ENCODE data around the gene PRKG2. TPM values are rescaled to one million over a fixed set of nuclear protein-coding genes. Genes with fewer than 3 reads are reported as not detected.

Gene PRKG2
- polyA plus RNA-seq, 1 donor, result 61.2 TPM

DNA sequence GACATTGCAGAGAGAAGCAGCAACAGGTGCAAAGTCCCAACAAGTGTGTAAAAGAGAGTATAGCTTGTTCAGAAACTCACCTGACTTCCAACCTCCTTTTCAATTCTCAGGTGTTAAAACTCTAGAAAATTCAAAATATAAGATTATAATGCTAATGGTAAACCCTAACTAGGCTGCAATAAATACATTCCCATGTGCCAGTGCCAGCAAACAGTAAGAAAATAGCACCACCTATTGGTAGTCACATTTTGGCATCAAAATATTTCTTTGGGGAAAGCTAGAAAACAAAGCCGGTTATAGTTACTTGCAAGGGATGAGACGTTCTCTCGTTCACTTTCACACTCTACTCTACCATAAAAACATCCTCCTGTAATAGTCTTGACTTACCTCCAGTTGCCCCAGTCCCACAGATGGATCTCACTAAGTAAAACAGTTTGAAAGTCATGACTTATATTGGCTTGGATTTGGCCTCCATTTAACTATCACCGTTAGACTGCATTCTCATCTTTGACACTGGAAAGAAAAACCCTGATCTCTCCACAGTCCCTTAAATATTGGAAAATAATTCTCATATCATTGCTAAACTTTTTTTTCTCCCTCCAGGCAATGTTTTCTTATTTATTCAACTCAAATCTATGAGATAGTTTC lies 174.9 kb downstream of the PRKG2 start:
- no peak overlapping the region for H3K4me3 ChIP-seq (ENCODE audit: low read length)
- no peaks in the 10 kb centered on the region for H3K9me3 ChIP-seq (ENCODE audit: control insufficient read depth, low read depth, low read length)
- WGBS (ENCODE audit: insufficient coverage, low lambda C conversion rate), result 63% methylated on average over 1 of the region's 4 CpGs
- peak; percentile 11 to 49 for DNase-seq
- peaks cover 9% of the 10 kb centered on the region for H3K4me1 ChIP-seq (ENCODE audit: control insufficient read depth, insufficient read depth, low read length)
- H3K27me3 ChIP-seq (ENCODE audit: control insufficient read depth, insufficient read depth, low read length), result no peaks in the 10 kb centered on the region
- H3K36me3 ChIP-seq (ENCODE audit: control insufficient read depth, insufficient read depth, low read length), result no peaks in the 10 kb centered on the region
- peak overlapping the region; percentile 11 for H3K27ac ChIP-seq (ENCODE audit: low read length)

DNA sequence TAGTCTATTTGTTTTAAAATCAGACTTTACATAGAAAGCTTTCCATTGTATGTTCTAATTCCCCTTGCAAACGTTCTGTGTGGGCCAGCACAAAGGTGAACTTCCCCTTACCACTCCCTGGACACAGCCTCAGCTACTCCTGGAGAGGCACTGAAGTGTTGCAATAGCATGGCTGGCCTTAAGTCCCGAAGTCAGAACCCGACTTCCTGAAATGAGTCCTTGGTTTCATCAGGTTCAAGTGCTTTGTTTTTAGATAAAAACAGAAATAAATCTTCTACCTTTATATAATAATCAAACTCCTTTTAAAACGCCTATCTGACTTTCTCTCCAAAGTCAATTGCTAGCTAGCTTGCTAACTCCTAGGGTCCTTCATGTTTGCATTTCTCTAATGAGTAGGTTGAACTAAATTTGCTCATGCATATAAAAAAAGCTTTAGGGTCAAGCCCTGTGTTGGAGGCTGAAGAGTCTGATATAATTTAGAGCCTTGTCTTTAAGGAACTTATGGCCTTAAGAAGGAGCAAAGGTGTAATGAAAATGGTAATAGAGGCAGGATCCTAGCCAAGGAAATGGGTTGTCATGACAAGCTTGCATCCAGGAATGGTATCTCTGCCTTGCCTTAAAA lies 175.6 kb downstream of the PRKG2 start:
- no peaks in the 10 kb centered on the region for H3K27me3 ChIP-seq (ENCODE audit: control insufficient read depth, insufficient read depth, low read length)
- peaks cover 9% of the 10 kb centered on the region for H3K4me1 ChIP-seq (ENCODE audit: control insufficient read depth, insufficient read depth, low read length)
- H3K9me3 ChIP-seq (ENCODE audit: control insufficient read depth, low read depth, low read length), result no peaks in the 10 kb centered on the region
- peak overlapping the region; percentile 11 for H3K27ac ChIP-seq (ENCODE audit: low read length)
- H3K36me3 ChIP-seq (ENCODE audit: control insufficient read depth, insufficient read depth, low read length), result no peaks in the 10 kb centered on the region
- WGBS (ENCODE audit: insufficient coverage, low lambda C conversion rate), result 50% methylated on average over 2 of the region's 4 CpGs
- peak; percentile 15 to 42 for DNase-seq
- no peak overlapping the region for H3K4me3 ChIP-seq (ENCODE audit: low read length)

DNA sequence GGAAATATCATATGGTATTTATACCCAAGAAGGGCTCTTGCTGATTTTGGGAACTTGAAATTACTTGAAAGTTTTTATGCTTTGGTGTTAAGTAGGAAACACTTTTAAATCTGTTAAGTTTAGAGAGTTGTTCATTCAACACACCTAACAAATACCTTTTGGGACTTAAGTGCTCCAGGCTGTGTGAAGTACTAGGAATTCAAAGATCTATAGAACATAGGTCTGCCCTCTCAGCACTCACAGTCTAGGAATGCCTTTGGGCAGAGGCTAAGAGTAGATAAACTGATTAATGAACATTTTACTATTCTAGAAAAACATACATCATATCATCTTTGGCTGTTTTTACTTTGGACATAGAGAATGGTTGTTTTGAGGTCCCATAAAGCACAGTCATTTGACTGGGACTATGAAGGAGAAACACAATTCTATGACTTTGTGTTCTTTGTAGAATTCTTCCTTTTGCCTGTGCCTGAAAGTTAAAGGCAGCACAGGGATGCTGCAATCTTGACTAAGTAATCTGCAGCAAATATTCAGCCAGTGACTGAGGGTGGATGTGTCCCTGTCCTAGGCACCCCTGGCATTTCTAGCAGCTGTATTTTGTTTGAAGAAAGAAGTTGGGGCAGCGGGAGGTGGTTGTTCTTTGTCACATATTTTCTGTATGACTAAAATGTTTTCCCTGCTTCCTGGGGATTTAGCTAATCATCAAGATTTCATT lies 176.2 kb downstream of the PRKG2 start:
- Histone ChIP-seq H3K4me3 (ENCODE audit: low read length) (no peak overlapping the region), H3K4me1 (ENCODE audit: control insufficient read depth, insufficient read depth, low read length) (peaks cover 9% of the 10 kb centered on the region), H3K27ac (ENCODE audit: low read length) (no peak overlapping the region), H3K27me3 (ENCODE audit: control insufficient read depth, insufficient read depth, low read length) (no peaks in the 10 kb centered on the region), H3K36me3 (ENCODE audit: control insufficient read depth, insufficient read depth, low read length) (no peaks in the 10 kb centered on the region), H3K9me3 (ENCODE audit: control insufficient read depth, low read depth, low read length) (no peaks in the 10 kb centered on the region)
- DNase-seq, result no peak
- no CpG with 5 or more reads among the region's 1 CpG for WGBS (ENCODE audit: insufficient coverage, low lambda C conversion rate)

Other genes starting within 250 kb of the PRKG2 start
- 7.6 TPM for gene BMP3, start 184.5 kb downstream of the PRKG2 start, polyA plus RNA-seq